Nephron (organoid): ENCODE data around the gene UNC5C.

ENCODE experiments used
- H3K27ac Mint-ChIP-seq, 3 experiments: 2 replicates each; pipeline ENCODE4 v1.8.0; 2020; ENCODE audit warnings: mixed read lengths in 3 of 3, mild to moderate bottlenecking in 2 of 3, moderate library complexity in 1 of 3
- H3K27me3 Mint-ChIP-seq: 2 replicates; pipeline ENCODE4 v1.8.0; 2021; ENCODE audit warnings: low read depth, mild to moderate bottlenecking, moderate library complexity, mixed read lengths
- H3K36me3 Mint-ChIP-seq: 2 replicates; pipeline ENCODE4 v1.8.0; 2020; ENCODE audit warnings: low read depth, mixed read lengths
- H3K4me1 Mint-ChIP-seq: 2 replicates; pipeline ENCODE4 v1.8.0; 2020; ENCODE audit warnings: mixed read lengths
- H3K4me3 Mint-ChIP-seq, 3 experiments: 2 replicates each; pipeline ENCODE4 v1.8.0; 2020; ENCODE audit warnings: mild to moderate bottlenecking in 3 of 3, mixed read lengths in 3 of 3, moderate library complexity in 2 of 3
- H3K9me3 Mint-ChIP-seq: 2 replicates; pipeline ENCODE4 v1.8.0; 2020; ENCODE audit warnings: mixed read lengths
- TF ChIP-seq, protein P1 (sequence below), 3 experiments: fragments of 200-600 bp; sonication (generic); IDR thresholded peaks; one replicate each; pipeline ENCODE4 v1.5.0; 2021; ENCODE audit warnings: antibody characterized with exemption in 3 of 3; ENCODE audit not compliant: unreplicated experiment in 3 of 3

UNC5C gene

DNA sequence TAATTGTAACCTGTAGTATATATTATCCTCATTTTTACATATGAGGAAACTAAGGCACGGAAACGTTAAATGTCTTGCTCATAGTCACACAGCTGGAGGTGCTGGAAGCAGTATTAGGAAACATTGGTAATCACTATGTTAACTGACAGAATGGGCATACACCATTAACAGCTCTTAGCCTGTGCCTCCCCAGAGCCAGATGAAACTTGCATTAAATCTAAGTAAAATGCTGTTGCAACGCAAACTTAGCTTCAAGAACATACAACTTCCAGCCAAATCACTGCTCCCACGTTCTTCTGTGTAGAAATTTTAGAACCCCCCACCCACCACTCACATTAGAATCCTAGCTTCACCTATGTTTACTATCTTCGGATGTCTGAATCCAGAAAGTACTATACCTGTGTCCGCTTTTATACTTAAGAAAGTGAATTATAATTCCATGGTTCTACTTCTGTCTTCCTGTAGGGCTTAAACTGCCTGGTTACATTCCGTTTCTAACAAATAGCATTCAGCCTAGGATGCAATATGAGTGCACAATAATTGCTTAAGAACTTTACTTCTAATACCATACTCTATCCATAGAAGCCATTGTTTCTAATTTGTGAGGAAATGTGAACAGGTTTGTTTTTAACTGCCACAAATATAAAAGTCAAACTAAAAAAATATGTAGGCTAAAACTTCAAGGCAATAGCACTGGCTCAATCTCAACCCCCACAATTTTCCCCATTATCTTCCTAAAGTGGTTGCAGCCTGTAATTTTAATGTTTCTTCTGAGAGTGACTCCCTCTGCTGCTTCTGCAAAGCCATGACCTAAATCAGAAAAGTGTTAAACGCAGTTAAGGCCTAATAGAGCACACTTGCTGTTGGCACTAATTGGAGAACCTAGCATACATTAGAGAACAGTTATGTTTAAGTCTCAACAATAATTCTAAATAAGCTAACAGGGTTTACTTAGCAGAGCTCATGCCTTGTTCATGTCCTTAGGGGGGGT, 4.4 kb downstream of the UNC5C start:
- Mint-ChIP-seq H3K36me3 (peaks cover 4% of the 10 kb centered on the region), H3K27me3 (peaks cover 26% of the 10 kb centered on the region), H3K27ac (peak overlapping the region; percentile 12 to 86 (median 30)), H3K4me3 (peak overlapping the region; percentile 31 to 89 (median 43)), H3K9me3 (peaks cover 2% of the 10 kb centered on the region), H3K4me1 (peaks cover 14% of the 10 kb centered on the region)
- TF ChIP-seq, protein P1, sequence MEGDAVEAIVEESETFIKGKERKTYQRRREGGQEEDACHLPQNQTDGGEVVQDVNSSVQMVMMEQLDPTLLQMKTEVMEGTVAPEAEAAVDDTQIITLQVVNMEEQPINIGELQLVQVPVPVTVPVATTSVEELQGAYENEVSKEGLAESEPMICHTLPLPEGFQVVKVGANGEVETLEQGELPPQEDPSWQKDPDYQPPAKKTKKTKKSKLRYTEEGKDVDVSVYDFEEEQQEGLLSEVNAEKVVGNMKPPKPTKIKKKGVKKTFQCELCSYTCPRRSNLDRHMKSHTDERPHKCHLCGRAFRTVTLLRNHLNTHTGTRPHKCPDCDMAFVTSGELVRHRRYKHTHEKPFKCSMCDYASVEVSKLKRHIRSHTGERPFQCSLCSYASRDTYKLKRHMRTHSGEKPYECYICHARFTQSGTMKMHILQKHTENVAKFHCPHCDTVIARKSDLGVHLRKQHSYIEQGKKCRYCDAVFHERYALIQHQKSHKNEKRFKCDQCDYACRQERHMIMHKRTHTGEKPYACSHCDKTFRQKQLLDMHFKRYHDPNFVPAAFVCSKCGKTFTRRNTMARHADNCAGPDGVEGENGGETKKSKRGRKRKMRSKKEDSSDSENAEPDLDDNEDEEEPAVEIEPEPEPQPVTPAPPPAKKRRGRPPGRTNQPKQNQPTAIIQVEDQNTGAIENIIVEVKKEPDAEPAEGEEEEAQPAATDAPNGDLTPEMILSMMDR (IDR thresholded peaks at IDR 0.05; ENCODE audit: unreplicated experiment in 3 of 3), result peak; percentile 35 to 41 (median 40)

DNA sequence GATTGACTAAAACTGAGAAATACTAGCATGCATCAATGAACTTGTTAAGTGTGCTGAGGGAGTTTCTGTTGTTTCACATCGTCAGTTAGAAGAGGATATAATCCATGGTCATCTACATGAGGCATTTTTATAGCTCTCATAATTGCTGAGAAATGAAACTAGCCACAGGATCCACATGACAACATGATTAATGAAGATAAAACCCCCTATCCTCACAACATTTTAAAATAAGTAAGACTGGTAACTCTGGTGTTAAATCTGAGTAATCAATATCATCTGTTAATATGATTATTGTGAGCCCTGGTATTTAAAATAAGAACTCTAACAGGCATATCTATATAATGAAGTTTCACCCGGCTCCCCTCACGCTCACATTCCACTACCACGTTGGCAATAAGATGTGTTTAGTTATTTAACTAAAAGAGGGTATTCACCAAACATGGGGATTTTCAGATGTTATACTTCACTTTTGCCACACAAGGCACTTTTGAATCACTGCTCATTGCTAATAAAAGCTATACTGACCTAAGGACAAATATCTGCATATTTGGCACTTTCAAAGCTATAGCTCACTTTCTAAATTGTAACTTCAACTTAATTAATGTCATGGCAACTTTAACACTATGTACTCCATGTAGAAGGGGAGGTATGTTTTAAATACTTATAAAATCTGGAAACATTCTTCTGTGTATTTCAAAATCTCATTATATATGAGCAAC, 6.7 kb downstream of the UNC5C start:
- peak overlapping the region in 2 of 3 experiments; percentile 14 to 45 for H3K4me3 Mint-ChIP-seq

GRCh38 chr4:95541094-95541493, 7.7 kb downstream of the UNC5C start:
- Mint-ChIP-seq H3K4me1 (peaks cover 25% of the 10 kb centered on the region), H3K9me3 (peaks cover 2% of the 10 kb centered on the region), H3K27me3 (peaks cover 4% of the 10 kb centered on the region), H3K27ac (peak overlapping the region in 1 of 3 experiments; percentile 54), H3K4me3 (no peak overlapping the region), H3K36me3 (peaks cover 4% of the 10 kb centered on the region)
- TF ChIP-seq, protein P1 (IDR thresholded peaks at IDR 0.05; ENCODE audit: unreplicated experiment in 3 of 3), result no peak

More for the DNA sequence above, 6.7 kb downstream of the UNC5C start:
- peak overlapping the region; percentile 26 to 74 (median 43) for H3K27ac Mint-ChIP-seq
- H3K9me3 Mint-ChIP-seq, result peaks cover 2% of the 10 kb centered on the region
- peaks cover 27% of the 10 kb centered on the region for H3K4me1 Mint-ChIP-seq
- TF ChIP-seq, protein P1 (IDR thresholded peaks at IDR 0.05; ENCODE audit: unreplicated experiment in 3 of 3), result no peak
- peaks cover 9% of the 10 kb centered on the region for H3K27me3 Mint-ChIP-seq
- H3K36me3 Mint-ChIP-seq, result peaks cover 4% of the 10 kb centered on the region

- Mint-ChIP-seq H3K4me3 (peak overlapping the region; percentile 20 to 36 (median 34)), H3K36me3 (peaks cover 4% of the 10 kb centered on the region), H3K27ac (peak overlapping the region; percentile 4 to 35 (median 8)), H3K4me1 (peaks cover 25% of the 10 kb centered on the region), H3K9me3 (peaks cover 2% of the 10 kb centered on the region), H3K27me3 (no peaks in the 10 kb centered on the region)
- TF ChIP-seq, protein P1 (IDR thresholded peaks at IDR 0.05; ENCODE audit: unreplicated experiment in 3 of 3), result no peak
Observed at GRCh38 chr4:95540227-95540626, 8.5 kb downstream of the UNC5C start.

- H3K9me3 Mint-ChIP-seq, result peaks cover 2% of the 10 kb centered on the region
- TF ChIP-seq, protein P1 (IDR thresholded peaks at IDR 0.05; ENCODE audit: unreplicated experiment in 3 of 3), result no peak
- no peaks in the 10 kb centered on the region for H3K27me3 Mint-ChIP-seq
- peaks cover 4% of the 10 kb centered on the region for H3K36me3 Mint-ChIP-seq
- H3K4me1 Mint-ChIP-seq, result peaks cover 25% of the 10 kb centered on the region
- H3K27ac Mint-ChIP-seq, result peak overlapping the region in 2 of 3 experiments; percentile 66 to 77
- peak overlapping the region in 2 of 3 experiments; percentile 19 to 40 for H3K4me3 Mint-ChIP-seq
Observed at GRCh38 chr4:95539106-95539505, 9.7 kb downstream of the UNC5C start.
